Gastrocnemius medialis (tissue), 4 donors: ENCODE data around the gene CASKIN1.

Experiments used
- CTCF ChIP-seq, 5 experiments: fragments of 450-650 bp in 3 of 5; fragments of 200-600 bp in 2 of 5; sonication (generic) in 2 of 5; IDR thresholded peaks in 4 of 5; conservative IDR thresholded peaks in 1 of 5; 1 replicate in 4 of 5; 2 replicates in 1 of 5; pipeline ENCODE4 v1.5.1; 2016 to 2019; ENCODE audit warnings: antibody characterized with exemption in 5 of 5, mild to moderate bottlenecking in 3 of 5, moderate library complexity in 3 of 5
- POLR2A ChIP-seq, 2 donors: fragments of 450-650 bp; IDR thresholded peaks; one replicate each; pipeline ENCODE4 v1.6.1; 2017; ENCODE audit warnings: antibody characterized with exemption in 2 of 2, mild to moderate bottlenecking in 2 of 2, moderate library complexity in 2 of 2

GRCh38 chr16:2188395-2188794, 8.0 kb downstream of the CASKIN1 start:
- TF ChIP-seq CTCF (IDR thresholded peaks at IDR 0.05 in 4 of 5, conservative IDR thresholded peaks at IDR 0.05 in 1 of 5) (no peak), POLR2A (IDR thresholded peaks at IDR 0.05) (no peak)
